ENCODE data around the gene WRAP73. TPM values are rescaled to one million over a fixed set of nuclear protein-coding genes. Genes with fewer than 3 reads are reported as not detected.

Gene WRAP73
- total RNA-seq, 1 experiment from 2014 or later = 41.2 TPM

- Histone ChIP-seq H3K27me3 (replicated peaks; ENCODE audit: insufficient read depth, low read depth, low read length, poor library complexity) (no peaks in the 10 kb centered on the region), H3K27ac (ENCODE audit: low read depth, low read length, poor library complexity, severe bottlenecking) (peak overlapping the region; percentile 44), H3K4me3 (ENCODE audit: low read depth, low read length, poor library complexity, severe bottlenecking) (no peak overlapping the region), H3K9me3 (ENCODE audit: low read depth, low read length, poor library complexity, severe bottlenecking) (no peaks in the 10 kb centered on the region), H3K36me3 (ENCODE audit: insufficient read depth, low read length, poor library complexity, severe bottlenecking) (no peaks in the 10 kb centered on the region), H3K4me1 (ENCODE audit: insufficient read depth, low read length, poor library complexity, severe bottlenecking) (peaks cover 6% of the 10 kb centered on the region)
- ChIA-PET CTCF (no interaction called here), POLR2A (ENCODE audit: low non-redundant PET) (no interaction called here)
- DNase-seq (ENCODE audit: low spot score) = no peak
- no TSS peak for BruUV-seq (replicated peaks)
- intact Hi-C loops (cut with micrococcal nuclease; ENCODE audit: unreplicated experiment) = no loop called here
- TF ChIP-seq, protein P1, sequence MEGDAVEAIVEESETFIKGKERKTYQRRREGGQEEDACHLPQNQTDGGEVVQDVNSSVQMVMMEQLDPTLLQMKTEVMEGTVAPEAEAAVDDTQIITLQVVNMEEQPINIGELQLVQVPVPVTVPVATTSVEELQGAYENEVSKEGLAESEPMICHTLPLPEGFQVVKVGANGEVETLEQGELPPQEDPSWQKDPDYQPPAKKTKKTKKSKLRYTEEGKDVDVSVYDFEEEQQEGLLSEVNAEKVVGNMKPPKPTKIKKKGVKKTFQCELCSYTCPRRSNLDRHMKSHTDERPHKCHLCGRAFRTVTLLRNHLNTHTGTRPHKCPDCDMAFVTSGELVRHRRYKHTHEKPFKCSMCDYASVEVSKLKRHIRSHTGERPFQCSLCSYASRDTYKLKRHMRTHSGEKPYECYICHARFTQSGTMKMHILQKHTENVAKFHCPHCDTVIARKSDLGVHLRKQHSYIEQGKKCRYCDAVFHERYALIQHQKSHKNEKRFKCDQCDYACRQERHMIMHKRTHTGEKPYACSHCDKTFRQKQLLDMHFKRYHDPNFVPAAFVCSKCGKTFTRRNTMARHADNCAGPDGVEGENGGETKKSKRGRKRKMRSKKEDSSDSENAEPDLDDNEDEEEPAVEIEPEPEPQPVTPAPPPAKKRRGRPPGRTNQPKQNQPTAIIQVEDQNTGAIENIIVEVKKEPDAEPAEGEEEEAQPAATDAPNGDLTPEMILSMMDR (conservative IDR thresholded peaks at IDR 0.05; ENCODE audit: low read depth, low read length) = no peak
- TF ChIP-seq EZH2 (IDR thresholded peaks at IDR 0.05; ENCODE audit: borderline replicate concordance, low read depth, low read length, poor library complexity, severe bottlenecking) = no peak
Observed at GRCh38 chr1:3593745-3594144, 56.2 kb downstream of the WRAP73 start.

DNA sequence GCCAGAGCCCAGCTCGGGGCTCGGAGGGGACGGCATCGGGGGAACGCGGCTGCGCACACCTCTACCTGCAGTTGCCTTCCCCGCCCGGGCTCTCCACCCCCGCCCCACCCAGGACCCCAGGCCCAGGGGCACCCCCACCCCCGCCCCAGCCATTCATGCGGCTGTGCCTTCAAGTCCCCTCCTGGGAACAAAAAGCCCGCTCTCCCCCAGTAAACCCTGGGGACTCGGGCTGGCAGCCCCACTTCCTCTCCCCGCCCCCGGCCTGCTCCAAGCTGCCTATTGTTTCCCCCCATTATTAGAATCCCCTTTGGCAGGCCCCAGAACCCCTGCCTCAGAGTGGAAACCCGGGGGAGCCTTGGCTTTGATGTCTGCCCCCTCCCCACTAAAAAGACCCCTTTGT, 56.6 kb downstream of the WRAP73 start:
- TF ChIP-seq, protein P1 (conservative IDR thresholded peaks at IDR 0.05; ENCODE audit: low read depth, low read length) = no peak
- no peak for TF ChIP-seq EZH2 (IDR thresholded peaks at IDR 0.05; ENCODE audit: borderline replicate concordance, low read depth, low read length, poor library complexity, severe bottlenecking)
- no peaks in the 10 kb centered on the region for H3K9me3 ChIP-seq (ENCODE audit: low read depth, low read length, poor library complexity, severe bottlenecking)
- POLR2A ChIA-PET (ENCODE audit: low non-redundant PET) = no interaction called here
- BruUV-seq (replicated peaks) = no TSS peak
- no peaks in the 10 kb centered on the region for H3K27me3 ChIP-seq (replicated peaks; ENCODE audit: insufficient read depth, low read depth, low read length, poor library complexity)
- peak; percentile 30 for DNase-seq (ENCODE audit: low spot score)
- H3K36me3 ChIP-seq (ENCODE audit: insufficient read depth, low read length, poor library complexity, severe bottlenecking) = no peaks in the 10 kb centered on the region
- H3K4me1 ChIP-seq (ENCODE audit: insufficient read depth, low read length, poor library complexity, severe bottlenecking) = peaks cover 6% of the 10 kb centered on the region
- H3K4me3 ChIP-seq (ENCODE audit: low read depth, low read length, poor library complexity, severe bottlenecking) = no peak overlapping the region
- intact Hi-C loops (cut with micrococcal nuclease; ENCODE audit: unreplicated experiment) = no loop called here
- CTCF ChIA-PET = no interaction called here
- H3K27ac ChIP-seq (ENCODE audit: low read depth, low read length, poor library complexity, severe bottlenecking) = peak overlapping the region; percentile 44

DNA sequence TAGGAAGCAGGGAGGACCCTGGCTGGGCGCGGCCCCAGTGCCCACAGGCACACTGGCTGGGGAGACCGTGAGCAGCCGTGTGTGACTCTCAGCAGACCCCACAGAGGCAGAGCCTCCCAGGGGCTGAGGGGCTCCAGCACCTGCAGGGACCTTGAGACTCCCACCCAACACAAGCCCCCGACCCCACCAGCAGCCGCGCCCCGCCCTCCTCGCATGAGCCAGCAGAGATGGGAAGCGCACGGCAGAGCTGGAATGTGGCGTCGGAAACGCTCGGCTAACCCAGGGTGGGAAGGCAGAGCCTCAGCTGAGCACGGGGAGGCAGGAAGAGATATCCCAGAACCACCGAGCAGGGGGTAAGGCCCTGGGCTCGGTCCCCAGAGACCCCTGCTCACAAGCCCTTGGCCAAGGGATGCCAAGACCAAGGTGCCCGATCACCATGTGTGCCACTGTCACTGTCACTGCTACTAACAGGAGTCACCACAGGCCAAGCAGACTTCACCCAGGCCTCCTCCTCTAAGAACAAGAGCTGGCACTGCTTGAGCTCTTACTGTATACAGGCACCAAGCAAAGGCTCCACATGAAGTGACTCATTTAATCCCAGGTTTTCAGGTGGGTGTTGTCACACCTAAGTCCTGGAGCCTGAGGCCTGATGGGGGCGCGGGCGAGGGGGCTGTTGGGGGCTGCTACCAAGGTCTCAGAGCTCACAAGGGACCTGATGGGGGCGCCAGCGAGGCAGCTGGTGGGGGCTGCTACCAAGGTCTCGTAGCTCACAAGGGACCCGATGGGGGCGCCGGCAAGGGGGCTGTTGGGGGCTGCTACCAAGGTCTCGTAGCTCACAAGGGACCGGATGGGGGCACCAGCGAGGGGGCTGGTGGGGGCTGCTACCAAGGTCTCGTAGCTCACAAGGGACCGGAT, 58.7 kb downstream of the WRAP73 start:
- no TSS peak for BruUV-seq (replicated peaks)
- intact Hi-C loops (cut with micrococcal nuclease; ENCODE audit: unreplicated experiment) = no loop called here
- CTCF ChIA-PET = no interaction called here
- POLR2A ChIA-PET (ENCODE audit: low non-redundant PET) = no interaction called here
- no peaks in the 10 kb centered on the region for H3K36me3 ChIP-seq (ENCODE audit: insufficient read depth, low read length, poor library complexity, severe bottlenecking)
- no peaks in the 10 kb centered on the region for H3K27me3 ChIP-seq (replicated peaks; ENCODE audit: insufficient read depth, low read depth, low read length, poor library complexity)
- peaks cover 6% of the 10 kb centered on the region for H3K4me1 ChIP-seq (ENCODE audit: insufficient read depth, low read length, poor library complexity, severe bottlenecking)
- no peak overlapping the region for H3K4me3 ChIP-seq (ENCODE audit: low read depth, low read length, poor library complexity, severe bottlenecking)
- H3K9me3 ChIP-seq (ENCODE audit: low read depth, low read length, poor library complexity, severe bottlenecking) = no peaks in the 10 kb centered on the region
- DNase-seq (ENCODE audit: low spot score) = no peak
- TF ChIP-seq, protein P1 (conservative IDR thresholded peaks at IDR 0.05; ENCODE audit: low read depth, low read length) = peak; percentile 41
- TF ChIP-seq EZH2 (IDR thresholded peaks at IDR 0.05; ENCODE audit: borderline replicate concordance, low read depth, low read length, poor library complexity, severe bottlenecking) = no peak
- no peak overlapping the region for H3K27ac ChIP-seq (ENCODE audit: low read depth, low read length, poor library complexity, severe bottlenecking)
